ENCODE measurements around the gene KLRC4.
"Not testable (repeated sequence)": the region's sequence is repeated elsewhere in the genome, so short reads cannot be mapped to it uniquely, and the experiment has no call there.

Gene KLRC4, protein sequence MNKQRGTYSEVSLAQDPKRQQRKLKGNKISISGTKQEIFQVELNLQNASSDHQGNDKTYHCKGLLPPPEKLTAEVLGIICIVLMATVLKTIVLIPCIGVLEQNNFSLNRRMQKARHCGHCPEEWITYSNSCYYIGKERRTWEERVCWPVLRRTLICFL

DNA sequence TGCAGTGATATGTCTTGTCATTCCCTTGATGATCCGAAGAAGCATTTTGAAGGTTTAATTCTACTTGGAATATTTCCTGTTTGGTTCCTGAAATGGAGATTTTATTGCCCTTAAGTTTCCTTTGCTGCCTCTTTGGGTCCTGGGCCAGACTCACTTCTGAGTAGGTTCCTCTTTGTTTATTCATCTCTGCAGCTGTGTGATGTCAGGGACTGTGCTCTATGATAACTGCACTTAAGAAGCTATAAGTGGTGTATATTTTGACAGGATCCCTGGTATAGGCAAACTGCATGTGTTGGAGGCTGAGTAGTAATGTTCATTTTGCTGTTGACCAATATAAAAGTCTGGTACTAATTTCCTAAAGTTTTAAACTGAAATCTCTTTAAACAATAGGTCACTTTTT, at the start of gene KLRC4:
KLRC4 (minus strand) TSS at position 366 of the 400 bp plus-strand sequence; CDS start at position 184, 182 bp downstream.
- ATAC-seq, result no peak

DNA sequence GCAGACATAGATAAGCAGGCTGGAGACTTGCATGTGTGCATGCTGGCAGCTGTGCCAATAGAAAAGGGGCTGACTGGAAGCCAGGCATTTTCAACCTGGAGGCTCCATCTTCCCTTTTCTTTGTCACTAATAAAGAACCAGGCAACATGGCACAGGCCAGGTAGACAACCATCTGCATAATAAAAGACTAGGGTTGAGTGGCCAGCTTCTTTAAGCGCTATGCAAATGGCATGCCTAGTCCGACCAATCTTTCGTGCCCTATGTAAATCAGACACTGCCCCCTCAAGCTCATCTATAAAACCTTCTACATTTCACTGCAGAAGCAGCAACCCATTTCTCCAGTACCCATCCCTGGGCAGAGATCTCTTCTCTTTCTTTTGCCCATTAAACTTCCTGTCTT, 48.2 kb upstream of the KLRC4 start:
- ATAC-seq, result no peak

DNA sequence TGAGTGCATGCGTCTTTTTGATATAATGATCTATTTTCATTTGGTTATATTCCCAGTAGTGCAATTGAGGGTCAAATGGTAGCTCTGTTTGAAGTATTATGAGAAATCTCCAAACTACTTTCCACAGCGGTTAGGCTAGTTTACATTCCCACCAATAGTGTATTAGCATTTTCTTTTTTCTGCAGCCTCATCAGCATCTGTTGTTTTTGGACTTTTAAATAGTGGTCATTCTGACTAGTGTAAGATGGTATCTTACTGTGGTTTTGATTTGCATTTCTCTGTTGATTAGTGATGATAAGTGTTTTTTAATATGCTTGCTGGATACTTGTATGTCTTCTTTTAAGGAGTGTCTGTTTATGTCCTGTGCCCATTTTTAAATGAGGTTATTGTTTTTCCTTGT, 47.3 kb upstream of the KLRC4 start:
- no peak for ATAC-seq

DNA sequence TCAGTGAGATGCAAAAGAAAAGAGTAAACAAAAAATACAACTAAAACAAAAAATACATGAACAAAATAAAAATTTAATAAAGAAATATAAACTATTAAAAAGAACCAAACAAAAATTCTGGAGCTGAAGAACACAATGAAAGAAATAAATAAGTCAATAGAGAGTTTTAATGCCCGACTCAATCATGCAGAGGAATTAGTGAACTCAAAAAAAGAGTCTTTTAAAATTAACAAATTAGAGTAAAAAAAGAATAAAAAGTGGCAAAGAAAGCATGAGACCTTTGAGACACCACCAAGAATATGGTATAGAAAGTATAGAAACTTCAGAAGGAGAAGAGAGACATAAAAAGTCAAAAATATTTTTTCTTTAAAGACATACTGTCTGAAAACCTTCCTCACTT, 46.2 kb upstream of the KLRC4 start:
- ATAC-seq, result no peak

DNA sequence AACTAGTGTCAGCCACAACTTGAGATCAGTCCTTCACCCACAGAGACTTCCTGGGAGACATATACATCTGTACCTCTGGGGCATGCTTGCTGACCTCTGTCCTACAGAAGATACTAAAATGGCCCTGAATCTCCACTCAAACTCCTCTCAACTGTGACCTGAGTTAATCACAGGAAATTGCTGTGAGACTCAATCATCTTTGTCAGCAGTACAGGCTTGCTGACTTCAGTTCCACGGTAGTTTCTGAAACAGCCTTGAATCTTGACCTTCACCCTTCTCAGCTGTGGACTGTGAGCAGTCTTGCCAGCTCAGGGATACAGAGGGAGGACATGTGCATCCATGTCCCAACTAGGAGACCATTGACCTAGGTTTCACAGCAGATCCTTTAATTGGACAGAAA, 45.0 kb upstream of the KLRC4 start:
- ATAC-seq, result no peak

DNA sequence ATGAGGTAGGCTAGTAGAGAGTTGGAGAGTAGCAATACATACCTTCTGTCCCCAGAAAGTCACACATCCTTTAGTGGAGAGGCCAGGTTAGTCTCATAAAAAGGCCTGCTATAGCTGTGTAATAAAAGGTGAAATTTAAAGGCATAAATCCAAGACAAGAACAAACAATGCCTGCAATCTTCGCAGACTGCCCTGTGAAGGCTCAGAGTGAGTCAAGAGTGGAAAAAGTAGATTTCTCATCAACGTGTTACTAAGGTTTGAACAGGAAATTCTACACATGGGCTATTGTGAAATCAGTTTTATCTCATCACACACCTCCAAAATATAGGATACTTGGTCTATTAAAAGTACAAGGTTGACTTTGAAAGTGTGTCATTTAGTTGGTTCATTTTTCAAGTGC, 43.6 kb upstream of the KLRC4 start, which contains the start of gene KLRC1:
KLRC1 (minus strand) TSS at position 222 of the 400 bp plus-strand sequence. CDS start 2,221 bp downstream, outside the sequence.
- ATAC-seq, result no peak

DNA sequence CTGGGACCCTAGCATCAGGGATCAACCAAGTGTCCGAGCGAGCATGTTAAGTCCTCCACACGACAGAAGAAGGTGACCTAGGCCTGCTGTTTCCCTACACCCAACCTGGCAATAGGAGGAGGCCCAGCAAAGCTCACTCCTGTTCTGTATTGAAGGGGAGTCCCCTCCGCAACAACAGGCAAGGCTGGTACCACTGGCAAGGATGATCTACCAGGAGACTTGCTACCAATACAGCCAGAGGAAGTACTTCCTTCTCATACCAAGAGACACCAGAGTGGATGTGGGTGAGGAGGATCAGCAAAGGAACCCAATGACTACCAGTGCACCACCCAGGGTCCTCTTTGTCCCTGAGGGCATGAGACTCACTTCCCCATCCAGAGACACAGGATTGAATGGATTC, 38.7 kb upstream of the KLRC4 start:
- ATAC-seq, result no peak

DNA sequence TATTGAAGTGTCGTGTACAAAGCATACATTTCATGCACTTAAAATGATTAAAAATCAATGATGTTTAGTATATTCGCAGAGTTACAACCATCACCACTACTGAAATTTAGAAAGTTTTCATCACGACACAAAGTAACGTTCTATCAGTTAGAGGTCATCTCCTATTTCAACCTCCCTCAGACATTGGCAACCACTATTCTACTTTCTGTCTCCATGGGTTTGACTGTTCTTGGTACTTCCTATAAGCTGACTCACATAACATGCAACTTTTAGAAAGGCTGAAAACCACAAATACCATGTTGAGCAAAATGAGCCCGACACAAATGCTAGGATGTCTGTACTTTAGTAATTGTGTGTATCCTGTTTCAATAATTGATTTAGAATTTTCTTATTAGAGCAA, 36.5 kb upstream of the KLRC4 start:
- ATAC-seq, result not testable (repeated sequence)

DNA sequence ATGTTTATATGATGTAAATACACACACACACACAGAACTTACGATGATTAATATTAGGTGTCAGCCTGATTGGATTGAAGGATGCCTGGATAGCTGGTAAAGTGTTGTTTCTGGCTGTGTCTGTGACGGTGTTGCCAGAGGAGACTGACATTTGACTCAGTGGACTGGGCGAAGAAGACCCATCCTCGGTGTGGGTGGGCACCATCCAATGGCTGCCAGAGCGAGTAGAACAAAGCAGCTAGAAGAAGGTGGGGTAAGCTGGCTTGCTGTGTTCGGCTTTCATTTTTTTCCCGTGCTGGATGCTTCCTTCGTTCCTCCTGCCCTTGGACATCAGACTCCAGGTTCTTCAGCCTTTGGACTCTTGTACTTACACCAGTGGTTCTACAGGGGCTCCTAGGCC, 31.6 kb upstream of the KLRC4 start:
- not testable (repeated sequence) for ATAC-seq

DNA sequence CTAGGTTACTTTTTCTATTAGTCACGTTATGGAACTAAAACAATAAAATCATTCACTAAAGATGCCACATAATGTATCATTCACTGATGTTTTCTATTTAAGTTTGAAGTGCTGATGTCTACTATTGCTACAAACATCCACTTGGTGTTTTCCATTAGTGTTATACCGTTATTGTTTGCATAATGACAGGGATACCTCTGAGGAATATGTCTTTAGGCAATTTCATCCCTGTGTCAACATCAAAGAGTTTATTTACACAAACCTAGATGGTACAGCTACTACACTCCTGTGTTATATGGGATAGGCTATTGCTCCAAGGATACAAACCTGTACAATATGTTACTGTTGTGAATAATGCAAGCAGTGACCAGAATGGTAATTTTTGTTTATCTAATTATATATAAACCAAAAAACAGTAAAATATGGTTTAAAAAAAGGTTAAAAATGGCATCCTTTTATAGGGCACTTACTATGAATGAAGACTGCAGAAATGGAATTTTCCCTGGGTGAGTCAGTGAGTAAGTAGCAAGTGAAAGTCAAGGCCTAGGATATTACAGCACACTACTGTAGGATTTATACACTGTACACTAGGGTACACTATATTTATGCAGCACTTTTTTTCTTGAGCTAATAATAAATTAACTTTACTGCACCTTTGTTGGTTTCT, 30.2 kb upstream of the KLRC4 start:
- not testable (repeated sequence) for ATAC-seq

DNA sequence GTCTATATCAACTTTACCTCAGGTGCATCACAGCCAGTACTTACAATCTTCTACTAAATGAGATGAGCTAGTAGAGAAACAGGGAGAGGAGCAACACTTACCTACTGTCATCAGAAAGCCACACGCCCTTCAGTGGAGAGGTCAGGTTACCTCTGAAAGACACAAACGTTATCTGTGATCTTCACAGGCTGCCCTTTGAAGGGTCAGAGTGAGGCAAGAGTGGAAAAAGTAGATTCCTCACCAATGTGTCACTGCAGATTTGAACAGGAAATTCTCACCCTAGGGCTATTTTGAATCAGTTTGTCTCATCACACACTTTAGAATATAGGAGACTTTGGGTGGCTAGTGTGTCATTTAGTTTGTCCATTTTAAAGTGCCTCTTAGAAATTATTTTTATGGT, 28.0 kb upstream of the KLRC4 start:
- ATAC-seq, result not testable (repeated sequence)

DNA sequence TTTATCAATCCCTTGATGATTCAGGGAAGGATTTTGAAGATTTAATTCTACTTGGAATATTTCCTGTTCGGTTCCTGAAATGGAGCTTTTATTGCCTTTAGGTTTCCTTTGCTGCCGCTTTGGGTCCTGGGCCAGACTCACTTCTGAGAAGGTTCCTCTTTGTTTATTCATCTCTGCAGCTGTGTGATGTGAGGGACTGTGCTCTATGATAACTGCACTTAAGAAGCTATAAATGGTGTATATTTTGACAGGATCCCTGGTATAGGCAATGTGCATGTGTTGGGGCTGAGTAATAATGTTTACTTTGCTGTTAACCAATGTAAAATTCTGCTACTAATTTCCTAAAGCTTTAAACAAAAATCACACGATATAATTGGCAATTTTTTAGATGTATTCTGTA, 26.3 kb upstream of the KLRC4 start, which contains the start of gene KLRC2:
KLRC2 (minus strand) TSS at position 195 of the 400 bp plus-strand sequence; CDS start at position 171, 24 bp downstream.
- not testable (repeated sequence) for ATAC-seq

DNA sequence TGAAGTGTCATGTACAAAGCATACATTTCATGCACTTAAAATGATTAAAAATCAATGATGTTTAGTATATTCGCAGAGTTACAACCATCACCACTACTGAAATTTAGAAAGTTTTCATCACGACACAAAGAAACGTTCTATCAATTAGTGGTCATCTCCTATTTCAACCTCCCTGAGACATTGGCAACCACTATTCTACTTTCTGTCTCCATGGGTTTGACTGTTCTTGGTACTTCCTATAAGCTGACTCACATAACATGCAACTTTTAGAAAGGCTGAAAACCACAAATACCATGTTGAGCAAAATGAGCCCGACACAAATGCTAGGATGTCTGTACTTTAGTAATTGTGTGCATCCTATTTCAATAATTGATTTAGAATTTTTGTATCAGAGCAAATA, 21.1 kb upstream of the KLRC4 start:
- not testable (repeated sequence) for ATAC-seq

DNA sequence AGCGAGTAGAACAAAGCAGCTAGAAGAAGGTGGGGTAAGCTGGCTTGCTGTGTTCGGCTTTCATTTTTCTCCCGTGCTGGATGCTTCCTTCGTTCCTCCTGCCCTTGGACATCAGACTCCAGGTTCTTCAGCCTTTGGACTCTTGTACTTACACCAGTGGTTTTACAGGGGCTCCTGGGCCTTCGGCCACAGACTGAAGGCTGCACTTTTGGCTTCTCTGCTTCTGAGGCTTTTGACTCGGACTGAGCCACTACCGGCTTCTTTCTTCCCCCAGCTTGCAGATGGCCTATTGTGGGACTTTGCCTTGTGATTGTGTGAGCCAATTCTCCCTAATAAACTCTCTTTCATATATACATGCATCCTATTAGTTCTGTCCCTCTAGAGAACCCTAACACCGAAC, 16.4 kb upstream of the KLRC4 start:
- not testable (repeated sequence) for ATAC-seq

DNA sequence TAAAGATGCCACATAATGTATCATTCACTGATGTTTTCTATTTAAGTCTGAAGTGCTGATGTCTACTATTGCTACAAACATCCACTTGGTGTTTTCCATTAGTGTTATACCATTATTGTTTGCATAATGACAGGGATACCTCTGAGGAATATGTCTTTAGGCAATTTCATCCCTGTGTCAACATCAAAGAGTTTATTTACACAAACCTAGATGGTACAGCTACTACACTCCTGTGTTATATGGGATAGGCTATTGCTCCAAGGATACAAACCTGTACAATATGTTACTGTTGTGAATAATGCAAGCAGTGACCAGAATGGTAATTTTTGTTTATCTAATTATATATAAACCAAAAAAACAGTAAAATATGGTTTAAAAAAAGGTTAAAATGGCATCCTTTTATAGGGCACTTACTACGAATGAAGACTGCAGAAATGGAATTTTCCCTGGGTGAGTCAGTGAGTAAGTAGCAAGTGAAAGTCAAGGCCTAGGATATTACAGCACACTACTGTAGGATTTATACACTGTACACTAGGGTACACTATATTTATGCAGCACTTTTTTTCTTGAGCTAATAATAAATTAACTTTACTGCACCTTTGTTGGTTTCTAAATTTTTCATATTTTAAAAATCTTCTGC, 14.8 kb upstream of the KLRC4 start:
- ATAC-seq, result not testable (repeated sequence)

DNA sequence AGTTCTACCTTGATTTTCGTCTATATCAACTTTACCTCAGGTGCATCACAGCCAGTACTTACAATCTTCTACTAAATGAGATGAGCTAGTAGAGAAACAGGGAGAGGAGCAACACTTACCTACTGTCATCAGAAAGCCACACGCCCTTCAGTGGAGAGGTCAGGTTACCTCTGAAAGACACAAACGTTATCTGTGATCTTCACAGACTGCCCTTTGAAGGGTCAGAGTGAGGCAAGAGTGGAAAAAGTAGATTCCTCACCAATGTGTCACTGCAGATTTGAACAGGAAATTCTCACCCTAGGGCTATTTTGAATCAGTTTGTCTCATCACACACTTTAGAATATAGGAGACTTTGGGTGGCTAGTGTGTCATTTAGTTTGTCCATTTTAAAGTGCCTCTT, 12.6 kb upstream of the KLRC4 start:
- not testable (repeated sequence) for ATAC-seq

DNA sequence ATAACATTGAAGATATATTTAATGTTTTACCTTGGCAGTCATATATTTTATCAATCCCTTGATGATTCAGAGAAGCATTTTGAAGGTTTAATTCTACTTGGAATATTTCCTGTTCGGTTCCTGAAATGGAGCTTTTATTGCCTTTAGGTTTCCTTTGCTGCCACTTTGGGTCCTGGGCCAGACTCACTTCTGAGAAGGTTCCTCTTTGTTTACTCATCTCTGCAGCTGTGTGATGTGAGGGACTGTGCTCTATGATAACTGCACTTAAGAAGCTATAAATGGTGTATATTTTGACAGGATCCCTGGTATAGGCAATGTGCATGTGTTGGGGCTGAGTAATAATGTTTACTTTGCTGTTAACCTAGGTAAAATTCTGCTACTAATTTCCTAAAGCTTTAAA, 10.8 kb upstream of the KLRC4 start, which contains the start of gene KLRC3:
KLRC3 (minus strand) TSS at position 262 of the 400 bp plus-strand sequence; CDS start at position 217, 45 bp downstream.
- not testable (repeated sequence) for ATAC-seq

DNA sequence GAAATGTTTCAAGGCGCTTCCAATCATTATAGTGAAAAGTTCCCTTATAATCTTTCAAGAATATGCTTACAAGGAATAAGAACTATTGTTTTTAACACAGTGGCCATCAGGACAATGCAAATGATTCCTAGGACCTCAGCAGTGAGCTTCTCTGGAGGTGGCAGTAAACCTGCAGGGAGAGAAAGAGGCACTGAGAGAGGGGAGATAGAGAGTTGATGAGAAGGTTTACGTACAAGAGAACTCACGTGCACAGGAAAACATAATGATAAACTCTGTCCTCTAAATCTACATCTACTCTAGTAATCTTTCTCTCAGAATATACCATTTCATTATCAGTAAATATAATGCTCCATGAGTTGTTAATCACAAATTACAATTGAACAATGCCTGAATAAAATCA, 715 bp downstream of the KLRC4 start:
- no peak for ATAC-seq

DNA sequence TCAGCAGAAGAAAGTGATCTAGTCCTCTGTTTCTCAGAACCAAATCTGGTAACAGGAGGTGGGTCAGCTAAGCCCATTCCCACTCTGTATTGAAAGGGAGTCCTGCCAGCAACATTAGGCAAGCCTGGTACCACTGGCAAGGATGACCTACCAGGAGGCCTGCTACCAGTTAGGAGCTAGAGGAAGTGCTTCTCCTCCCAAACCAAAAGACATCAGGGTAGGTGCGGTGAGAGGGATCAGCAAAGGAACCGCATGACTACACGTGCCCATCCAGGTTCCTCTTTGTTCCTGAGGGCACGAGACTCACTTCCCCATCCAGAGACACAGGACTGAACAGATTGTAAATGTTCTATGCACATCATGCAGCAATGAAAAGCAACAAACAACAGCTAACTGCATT, 2.8 kb downstream of the KLRC4 start:
- no peak for ATAC-seq

DNA sequence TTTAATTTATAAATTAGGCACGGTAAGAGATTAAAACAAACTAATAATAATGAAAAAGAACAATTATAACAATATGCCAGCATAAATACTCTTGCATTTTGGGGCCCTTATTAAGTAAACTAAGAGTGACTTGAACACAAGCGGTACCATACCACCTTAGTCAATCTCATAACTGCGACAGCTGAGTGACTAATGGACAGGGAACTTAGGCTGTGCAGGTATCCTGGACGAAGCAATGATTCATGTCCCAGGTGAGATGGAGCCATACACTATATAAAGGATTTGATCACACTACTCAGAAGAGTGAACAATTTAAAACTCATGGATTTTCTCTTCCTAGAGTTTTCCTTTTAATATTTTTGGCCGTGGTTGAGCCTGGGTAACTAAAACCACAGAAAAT, 4.3 kb downstream of the KLRC4 start:
- no peak for ATAC-seq

DNA sequence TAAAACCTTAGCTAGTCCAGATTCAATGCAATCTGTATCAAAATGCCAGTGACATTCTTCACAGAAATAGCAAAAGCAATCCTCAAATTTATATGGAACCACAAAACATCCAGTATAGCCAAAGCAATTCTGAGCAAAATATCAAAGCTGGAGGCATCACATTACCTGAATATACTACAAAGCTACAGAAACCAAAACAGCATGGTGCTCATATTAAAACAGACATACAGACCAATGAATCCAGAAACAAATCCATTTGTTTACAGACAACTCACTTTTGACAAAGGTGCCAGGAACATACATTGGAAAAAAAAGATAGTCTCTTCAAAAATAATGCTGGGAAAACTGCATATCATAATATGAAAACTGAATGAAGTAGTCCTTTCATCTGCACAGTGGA, 4.8 kb downstream of the KLRC4 start:
- ATAC-seq, result no peak

DNA sequence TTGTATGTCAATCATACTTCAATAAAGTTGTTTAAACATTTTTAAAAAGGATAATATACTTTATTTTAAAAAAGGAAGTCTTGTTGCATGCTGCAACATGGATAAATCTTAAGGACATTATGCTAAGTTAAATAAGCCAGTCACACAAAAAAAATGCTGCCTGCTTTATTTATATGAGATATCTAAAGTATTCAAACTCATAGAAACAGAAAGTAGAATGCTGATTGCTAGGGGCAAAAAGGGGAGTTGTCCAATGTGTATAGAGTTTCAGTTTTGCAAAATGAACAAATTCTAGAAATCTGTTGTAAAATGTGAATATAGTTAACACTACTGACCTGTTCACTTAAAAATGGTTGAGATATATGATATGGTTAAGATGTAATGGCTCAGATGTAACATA, 8.7 kb downstream of the KLRC4 start:
- ATAC-seq, result no peak

DNA sequence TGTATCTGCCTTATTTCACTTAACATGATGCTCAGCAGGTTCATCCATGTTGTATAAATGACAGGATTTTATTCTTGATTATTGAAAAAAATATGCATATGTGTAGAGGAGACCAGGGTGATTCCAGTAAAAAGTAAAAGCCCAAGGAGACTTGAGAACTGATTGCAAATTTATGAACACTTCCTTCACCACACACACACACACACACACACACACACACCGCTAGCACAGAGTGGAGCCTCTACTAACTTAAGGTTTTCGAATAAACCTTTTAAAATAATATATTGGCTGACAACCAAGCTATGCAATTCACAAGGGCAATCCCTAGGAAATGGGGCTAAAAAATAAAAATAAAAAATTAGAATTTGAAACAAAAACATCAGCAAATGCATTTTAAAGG, 11.4 kb downstream of the KLRC4 start:
- no peak for ATAC-seq

DNA sequence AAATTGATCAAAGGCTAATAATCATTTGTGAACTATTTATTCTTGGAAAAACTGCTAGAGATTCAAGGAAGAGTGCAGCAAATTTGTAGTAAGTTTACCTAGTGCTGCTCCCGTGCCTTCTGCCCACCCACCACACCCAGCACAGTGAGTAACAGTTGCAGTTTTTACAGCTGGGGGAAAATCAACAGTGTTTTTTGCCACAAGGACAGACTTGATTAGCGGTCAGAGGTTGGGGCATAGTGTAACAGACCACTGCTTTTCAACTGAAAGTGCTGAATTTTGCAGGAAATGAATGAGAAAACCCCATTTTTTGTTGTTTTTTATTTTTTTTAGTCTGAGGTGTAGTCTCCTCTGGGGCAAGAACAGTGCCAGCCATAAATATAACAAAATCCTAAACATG, 12.3 kb downstream of the KLRC4 start:
- no peak for ATAC-seq
